K562 (cell line): Measurements from ENCODE around the gene TNFAIP8L1. TPM values are rescaled to one million over a fixed set of nuclear protein-coding genes. Genes with fewer than 3 reads are reported as not detected.
A peak's percentile ranks its signal among the peaks of the same experiment; 100 is the strongest.

Experiments used
- ATAC-seq: fragments of 200-7000 bp; cut with Tn5 transposase; 3 replicates; pipeline ENCODE4 v1.9.1; 2020; ENCODE audit warnings: moderate library complexity
- BruUV-seq: library from RNA; stranded (reverse); fragments of 400-500 nt; replicated peaks from 2 replicates; lab custom pipeline; 2021; lab: Mats Ljungman, UMichigan
- CTCF ChIA-PET: fragments of 300-600 bp; formaldehyde crosslinking; extraction: SDS; loops from one replicate; lab custom pipeline; 2021; ENCODE audit warnings: low intra/inter-chr PET ratio; lab: Yijun Ruan, JAX
- POLR2A ChIA-PET: fragments of 300-600, 350-650 bp; sonication (Branson Sonifier 250); formaldehyde crosslinking; extraction: SDS; loops from one replicate; lab custom pipeline; 2021; ENCODE audit warnings: antibody characterized with exemption, inconsistent platforms; lab: Yijun Ruan, JAX
- DNase-seq, 4 experiments: peaks; one replicate each; pipeline versions ENCODE4 v3.0.0 to v3.0.0-alpha.2; 2011 to 2018; ENCODE audit warnings: low spot score in 3 of 4, mixed read lengths in 3 of 4; ENCODE audit errors: extremely low read depth in 1 of 4
- FAIRE-seq: peaks from 2 replicates; lab custom pipeline; 2011; peaks lifted over from hg19 to GRCh38; lab: Jason Lieb, UNC
- H2AFZ ChIP-seq: 2 replicates; pipeline ENCODE4 v1.6.0; 2011; ENCODE audit warnings: low read depth, low read length, control low read depth, inconsistent platforms
- H3K27ac ChIP-seq: fragments of 200-600 bp; 3 replicates; pipeline ENCODE4 v1.8.0; 2011; ENCODE audit warnings: low read depth, mild to moderate bottlenecking, control low read depth, inconsistent platforms, low read length, moderate library complexity, mixed read lengths; ENCODE audit errors: extremely low read depth
- H3K27me3 ChIP-seq, 2 experiments: fragments of 300-600 bp in 1 of 2; 2 replicates in 1 of 2; 3 replicates in 1 of 2; pipeline versions ENCODE4 v1.6.0 to v1.8.0; 2011; ENCODE audit warnings: inconsistent platforms in 2 of 2, low read length in 2 of 2, mild to moderate bottlenecking in 1 of 2, mixed read lengths in 1 of 2, moderate library complexity in 1 of 2; ENCODE audit not compliant: control insufficient read depth in 2 of 2, insufficient read depth in 2 of 2
- H3K36me3 ChIP-seq: fragments of 300-600 bp; 3 replicates; pipeline ENCODE4 v1.8.0; 2011; ENCODE audit warnings: mild to moderate bottlenecking, low read length, inconsistent platforms; ENCODE audit not compliant: control insufficient read depth, insufficient read depth
- H3K4me1 ChIP-seq, 2 experiments: fragments of 200-600 bp in 1 of 2; replicated peaks in 1 of 2; 2 replicates in 1 of 2; 3 replicates in 1 of 2; pipeline versions ENCODE4 v1.5.1 to v1.8.0; 2011; ENCODE audit warnings: inconsistent platforms in 2 of 2, low read length in 2 of 2, mild to moderate bottlenecking in 1 of 2, mixed read lengths in 1 of 2, moderate library complexity in 1 of 2; ENCODE audit not compliant: control insufficient read depth in 2 of 2, insufficient read depth in 2 of 2
- H3K4me2 ChIP-seq: 2 replicates; pipeline ENCODE4 v1.6.1; 2011; ENCODE audit warnings: low read length, control low read depth, inconsistent platforms, mixed read lengths; ENCODE audit not compliant: insufficient read depth
- H3K4me3 ChIP-seq: fragments of 200-600 bp; sonication (generic), shearing (Covaris generic); 2 replicates; pipeline ENCODE4 v1.5.1; 2016; ENCODE audit warnings: control low read depth, inconsistent platforms
- H3K79me2 ChIP-seq: fragments of 200-600 bp; 3 replicates; pipeline ENCODE4 v1.8.0; 2011; ENCODE audit warnings: low read length, inconsistent platforms; ENCODE audit not compliant: control insufficient read depth, insufficient read depth
- H3K9ac ChIP-seq, 2 experiments: 2 replicates each; pipeline versions ENCODE4 v1.6.0 to v1.6.1; 2011; ENCODE audit warnings: low read depth in 2 of 2, low read length in 2 of 2, control low read depth in 1 of 2, inconsistent platforms in 1 of 2, mild to moderate bottlenecking in 1 of 2, mixed read lengths in 1 of 2; ENCODE audit not compliant: insufficient read depth in 1 of 2
- H3K9me1 ChIP-seq: one replicate; pipeline ENCODE4 v1.6.0; 2011; ENCODE audit warnings: inconsistent platforms, mild to moderate bottlenecking, low read length, moderate library complexity; ENCODE audit not compliant: control insufficient read depth, insufficient read depth
- H3K9me3 ChIP-seq: replicated peaks from 2 replicates; pipeline ENCODE4 v1.5.1; 2011; ENCODE audit warnings: low read depth, low read length, inconsistent platforms; ENCODE audit not compliant: control insufficient read depth, insufficient read depth
- H4K20me1 ChIP-seq: replicated peaks from 2 replicates; pipeline ENCODE4 v1.6.1; 2011; ENCODE audit warnings: low read length, inconsistent platforms, mixed read lengths; ENCODE audit not compliant: control insufficient read depth, insufficient read depth
- BCOR ChIP-seq: fragments of 450-650 bp; IDR thresholded peaks from 2 replicates; pipeline ENCODE4 v1.6.1; 2016
- BMI1 ChIP-seq: fragments of 150-350 bp; IDR thresholded peaks from 2 replicates; pipeline ENCODE4 v1.6.1; 2014; ENCODE audit warnings: low read length
- CREB1 ChIP-seq, 2 experiments: sonication (generic) in 1 of 2; formaldehyde crosslinking in 1 of 2; IDR thresholded peaks; 2 replicates each; pipeline versions ENCODE4 v1.6.1 to v1.8.0; 2012 to 2022; ENCODE audit warnings: inconsistent platforms in 1 of 2, mild to moderate bottlenecking in 1 of 2, missing genetic modification reagents in 1 of 2, moderate library complexity in 1 of 2
- EP300 ChIP-seq: IDR thresholded peaks from 2 replicates; pipeline ENCODE4 v1.6.1; 2012; ENCODE audit warnings: low read length, improper control_type of control experiment
- ETV5 ChIP-seq: sonication (generic); formaldehyde crosslinking; IDR thresholded peaks from 2 replicates; pipeline ENCODE4 v1.4.0; 2020; ENCODE audit warnings: low read depth, mild to moderate bottlenecking, missing genetic modification reagents
- IRF1 ChIP-seq: sonication (generic); formaldehyde crosslinking; IDR thresholded peaks from 2 replicates; pipeline ENCODE4 v1.8.0; 2022; ENCODE audit warnings: missing genetic modification reagents, mild to moderate bottlenecking, borderline replicate concordance
- KDM1A ChIP-seq, 2 experiments: fragments of 450-650 bp; IDR thresholded peaks; 2 replicates each; pipeline ENCODE4 v1.6.1; 2016; ENCODE audit warnings: mild to moderate bottlenecking in 2 of 2
- ZBTB33 ChIP-seq: sonication (generic); formaldehyde crosslinking; IDR thresholded peaks from 2 replicates; pipeline ENCODE4 v1.8.1; 2023; ENCODE audit warnings: mild to moderate bottlenecking, missing genetic modification reagents
- ZBTB43 ChIP-seq: sonication (generic); formaldehyde crosslinking; IDR thresholded peaks from 2 replicates; pipeline ENCODE4 v1.8.0; 2023; ENCODE audit warnings: mild to moderate bottlenecking, missing genetic modification reagents
- ZNF121 ChIP-seq: sonication (generic); formaldehyde crosslinking; conservative IDR thresholded peaks from 2 replicates; pipeline ENCODE4 v1.8.0; 2022; ENCODE audit warnings: missing genetic modification reagents
- WGBS: fragments of 100-300 bp; shearing (Covaris generic); methylation state at CpG from one replicate; pipeline ENCODE4 v1.1.6; 2016; ENCODE audit warnings: low coverage, mixed read lengths; ENCODE audit not compliant: insufficient coverage; ENCODE audit errors: missing lambda C conversion rate; 5-methylcytosine and 5-hydroxymethylcytosine counted together
- in situ Hi-C: fragments of 300-500 bp; cut with MboI; formaldehyde crosslinking; loops from 4 replicates; pipeline ENCODE4 v1.15.0; 2018; ENCODE audit warnings: inconsistent platforms, mixed read lengths
- intact Hi-C: fragments of 100-400 bp; cut with micrococcal nuclease; formaldehyde crosslinking; loops from 2 replicates; pipeline ENCODE4 v1.14.2; 2022
- polyA plus RNA-seq, 8 experiments: library from polyadenylated mRNA; depleted of rRNA in 4 of 8; stranded (reverse) in 5 of 8; unstranded in 3 of 8; fragments of >200 nt; fragmentation: Nextera tagmentation in 2 of 8; fragmentation: Illumina TruSeq in 1 of 8; extraction: Ambion mirVana in 2 of 8; extraction: Trizol in 1 of 8; gene quantifications; 2 replicates each; pipeline versions ENCODE4 v1.2.1 to v1.2.3, GENCODE V29; 2011 to 2014; ENCODE audit warnings: inconsistent platforms in 1 of 8, missing spikeins in 1 of 8
- total RNA-seq, 7 experiments: library from RNA; depleted of rRNA in 6 of 7; stranded (reverse); fragments of >200 nt in 6 of 7; fragmentation: Illumina TruSeq in 2 of 7; extraction: Trizol in 2 of 7; gene quantifications; 2 replicates each; pipeline versions ENCODE4 v1.2.1 to v1.2.3, GENCODE V29; 2011 to 2021; ENCODE audit warnings: low replicate concordance in 1 of 7

Gene TNFAIP8L1
- total and polyA plus RNA-seq, 9 of the 15 experiments (the other 6 are each of a cell fraction or from before 2014, with no cell fraction given) = 0.69 to 9.3 (median 4.9) TPM

- ChIA-PET CTCF (no interaction called here), POLR2A (interaction anchor here (0.6 kb wide), 1 partner anchor 189 kb away, joined by 3 read pairs; no protein-coding TSS in a partner anchor)
- Histone ChIP-seq H3K4me2 (peak overlapping the region; percentile 98), H3K4me3 (peak overlapping the region; percentile 71), H3K79me2 (peaks cover 17% of the 10 kb centered on the region), H3K4me1 (peaks cover 26 to 53% of the 10 kb centered on the region in 2 experiments), H3K27ac (no peak overlapping the region), H3K9ac (peak overlapping the region; percentile 76 to 92; a peak in 3 of 4 replicates), H3K9me3 (no peaks in the 10 kb centered on the region), H4K20me1 (no peaks in the 10 kb centered on the region), H3K36me3 (no peaks in the 10 kb centered on the region), H2AFZ (no peak overlapping the region), H3K27me3 (no peaks in the 10 kb centered on the region), H3K9me1 (no peaks in the 10 kb centered on the region)
- BruUV-seq = no TSS peak
- TF ChIP-seq BMI1 (no peak), IRF1 (CRISPR knock-in tag) (no peak), ETV5 (CRISPR knock-in tag) (no peak), CREB1 (IDR thresholded peaks at IDR 0.05) (no peak), CREB1 (CRISPR knock-in tag; IDR thresholded peaks at IDR 0.05) (peak; percentile 35; the same call in 1 of the 2 replicates), EP300 (no peak), ZBTB43 (0 out of 2 replicates have a peak, but pooled peaks have one; percentile 7), BCOR (0 out of 2 replicates have a peak, but pooled peaks have one; percentile 1), KDM1A (IDR thresholded peaks at IDR 0.05) (0 out of 4 replicates have a peak, but pooled peaks of 1 of the 2 experiments have one; percentile 1), ZBTB33 (CRISPR knock-in tag) (peak; percentile 37; the same call in 1 of the 2 replicates), ZNF121 (CRISPR knock-in tag) (0 out of 2 replicates have a peak, but pooled peaks have one; percentile 2)
- DNase-seq (no peak), ATAC-seq (no peak), FAIRE-seq (no peak)
- intact Hi-C loops (no loop called here), in situ Hi-C loops (no loop called here)
- 77% methylated on average over 13 of the region's 17 CpGs for WGBS
Measured at GRCh38 chr19:4640247-4641000, 1.1 kb downstream of the TNFAIP8L1 start.
